AML-193 (cell line): ENCODE measurements around the gene NDUFAB1.
"Not testable (repeated sequence)": the region's sequence is repeated elsewhere in the genome, so short reads cannot be mapped to it uniquely, and the experiment has no call there.

Experiments
- DNase-seq, 2 experiments: peaks; one replicate each; lab custom pipeline; 2025; lab: John Stamatoyannopoulos, UW

The NDUFAB1 gene

GRCh38 chr16:23554536-23554935 is 41.6 kb downstream of the NDUFAB1 start:
- DNase-seq, result no peak

GRCh38 chr16:23552161-23552560 is 44.0 kb downstream of the NDUFAB1 start:
- DNase-seq, result no peak

GRCh38 chr16:23549938-23550337 is 46.2 kb downstream of the NDUFAB1 start:
- DNase-seq, result no peak

DNA sequence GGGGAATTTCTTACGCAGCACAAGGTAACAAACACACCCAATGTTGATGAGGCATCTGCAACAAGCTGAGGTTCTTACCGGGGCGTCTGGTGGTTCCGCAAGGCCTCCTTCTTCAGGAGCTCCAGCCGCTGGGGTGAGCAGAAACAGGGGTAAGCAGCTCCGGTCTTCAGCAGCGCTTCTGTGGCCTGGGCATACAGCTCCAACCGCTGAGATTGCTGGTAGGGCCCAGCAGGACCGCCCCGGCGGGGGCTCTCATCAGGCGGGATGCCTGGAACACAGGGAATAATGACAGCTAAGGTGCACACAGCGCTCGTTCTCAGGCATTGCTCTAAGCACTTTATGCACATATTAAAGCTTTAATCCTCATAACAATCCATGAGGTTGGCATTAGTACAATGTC is 51.7 kb downstream of the NDUFAB1 start:
- no peak for DNase-seq

DNA sequence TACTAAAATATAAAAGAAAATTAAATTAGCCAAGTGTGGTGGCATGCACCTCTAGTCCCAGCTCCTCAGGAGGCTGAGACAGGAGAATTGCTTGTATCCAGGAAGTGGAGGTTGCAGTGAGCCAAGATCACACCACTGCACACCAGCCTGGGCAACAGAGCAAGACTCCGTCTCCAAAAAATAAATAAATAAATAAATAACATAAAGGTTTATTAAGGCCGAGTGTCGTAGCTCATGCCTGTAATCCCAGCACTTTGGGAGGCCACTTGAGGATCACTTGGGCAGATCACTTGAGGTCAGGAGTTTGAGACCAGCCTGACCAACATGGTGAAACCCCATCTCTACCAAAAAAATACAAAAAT is 55.3 kb downstream of the NDUFAB1 start:
- DNase-seq, result not testable (repeated sequence)

DNA sequence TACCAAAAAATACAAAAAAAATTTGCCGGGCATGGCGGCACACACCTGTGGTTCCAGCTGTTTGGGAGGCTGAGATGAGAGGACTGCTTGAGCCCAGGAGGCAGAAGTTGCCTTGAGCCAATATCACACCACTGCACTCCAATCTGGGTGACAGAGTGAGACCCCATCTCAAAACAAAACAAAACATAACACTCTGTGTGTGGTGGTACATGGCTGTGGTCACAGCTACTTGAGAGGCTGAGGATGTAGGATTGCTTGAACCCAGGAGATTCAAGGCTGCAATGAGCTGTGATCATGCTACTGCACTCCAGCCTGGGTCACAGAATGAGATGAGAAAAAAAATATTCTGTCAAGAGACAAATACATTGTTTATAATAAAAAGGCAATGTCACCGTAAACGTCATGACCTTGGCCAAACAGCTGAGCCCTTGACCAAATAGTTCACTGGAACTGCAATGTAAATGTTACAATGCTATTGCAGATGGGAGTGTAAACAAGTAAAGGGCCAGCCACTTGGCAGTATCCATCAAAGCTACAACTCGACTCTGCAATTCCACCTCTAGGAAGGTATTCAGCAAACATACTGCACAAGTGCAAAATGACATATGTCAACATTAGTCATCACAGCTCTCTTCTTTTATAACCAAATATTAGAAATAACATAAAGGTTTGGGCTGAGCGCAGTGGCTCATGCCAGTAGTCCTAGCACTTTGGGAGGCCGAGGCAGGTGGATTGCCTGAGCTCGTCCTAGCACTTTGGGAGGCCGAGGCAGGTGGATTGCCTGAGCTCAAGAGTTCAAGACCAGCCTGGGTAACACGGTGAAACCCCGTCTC is 55.9 kb downstream of the NDUFAB1 start:
- DNase-seq, result no peak

DNA sequence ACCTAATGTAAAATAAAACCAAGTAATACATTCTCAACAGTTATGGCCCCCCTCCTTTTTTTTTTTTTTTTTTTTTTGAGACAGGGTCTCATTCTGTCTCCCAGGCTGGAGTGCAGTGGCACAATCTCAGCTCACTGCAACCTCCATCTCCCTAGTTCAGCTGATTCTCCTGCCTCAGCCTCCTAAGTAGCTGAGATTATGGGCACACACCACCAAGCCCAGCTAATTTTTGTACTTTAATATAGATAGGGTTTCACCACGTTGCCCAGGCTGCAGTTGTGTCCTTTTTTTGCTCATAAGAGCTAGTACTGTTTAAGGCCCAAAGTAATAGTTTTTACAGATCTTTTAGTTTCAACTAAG is 57.2 kb downstream of the NDUFAB1 start:
- no peak for DNase-seq

DNA sequence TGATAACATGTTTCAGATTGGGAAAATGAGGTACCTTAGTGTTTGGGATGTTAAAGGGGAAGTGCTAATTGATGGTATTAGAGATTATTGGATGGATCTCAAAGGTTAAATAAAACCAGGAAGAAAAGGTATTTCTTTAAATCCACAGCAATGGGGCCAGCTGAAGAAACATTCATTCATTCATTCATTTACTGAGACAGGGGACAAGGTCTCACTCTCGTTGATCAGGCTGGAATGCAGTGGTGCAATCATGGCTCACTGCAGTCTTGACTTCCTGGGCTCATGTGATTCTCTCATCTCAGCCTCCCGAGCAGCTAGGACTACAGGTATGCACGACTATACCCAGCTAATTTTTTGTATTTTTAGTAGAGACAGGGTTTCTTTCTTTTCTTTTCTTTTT is 58.7 kb downstream of the NDUFAB1 start:
- no peak for DNase-seq

DNA sequence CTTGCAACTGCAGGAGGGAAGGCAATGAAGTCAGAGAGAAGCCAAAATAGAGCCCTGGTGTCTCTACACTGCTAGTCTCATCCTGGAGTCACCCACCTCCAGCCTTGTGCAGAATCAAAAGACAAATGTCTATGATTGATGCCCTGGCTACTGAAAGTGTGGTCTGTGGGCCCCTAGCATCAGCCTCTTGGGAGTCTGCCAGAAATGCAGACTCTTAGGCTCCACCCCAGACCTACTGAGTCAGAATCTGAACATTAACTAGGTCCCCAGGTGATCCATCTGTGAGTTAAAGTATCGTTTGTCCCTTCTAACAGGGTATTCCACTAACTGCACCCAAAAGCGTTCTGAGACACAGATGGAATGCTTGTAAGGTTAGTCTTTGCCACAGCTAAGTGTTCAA is 60.2 kb downstream of the NDUFAB1 start:
- no peak for DNase-seq

- no peak for DNase-seq
Measured at GRCh38 chr16:23534868-23535860, 61.0 kb downstream of the NDUFAB1 start.

DNA sequence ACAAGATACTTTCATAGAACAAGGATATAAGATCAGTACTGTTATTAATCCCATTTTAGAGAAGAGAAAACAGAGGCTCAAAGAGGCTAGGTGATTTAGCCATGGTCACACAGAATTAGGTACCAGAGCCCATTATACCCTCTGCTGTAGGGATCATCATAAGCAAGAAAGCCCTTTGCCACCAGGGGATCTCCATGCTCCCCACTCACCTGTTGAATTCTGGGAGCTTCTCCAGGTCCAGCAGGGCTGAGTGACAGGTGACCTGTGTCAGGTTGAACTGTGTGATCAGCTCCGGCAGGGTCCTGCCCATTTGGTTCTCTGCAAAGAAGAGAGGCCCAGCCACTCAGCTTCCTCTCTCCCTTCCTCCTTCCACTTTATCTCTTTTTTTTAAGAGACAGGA is 63.7 kb downstream of the NDUFAB1 start:
- no peak for DNase-seq
